Naive thymus-derived CD4-positive, alpha-beta T cell (primary cell): ENCODE measurements around the gene DNAJC30. TPM values are rescaled to one million over a fixed set of nuclear protein-coding genes. Genes with fewer than 3 reads are reported as not detected.

Source experiments
- ATAC-seq: fragments of 150-1000 bp; cut with Tn5 transposase; 2 replicates; pipeline ENCODE4 v1.10.0; 2021; ENCODE audit warnings: mild to moderate bottlenecking, moderate library complexity
- CTCF ChIA-PET: fragments of 350-600 bp; sonication (Branson Sonifier 250); formaldehyde crosslinking; loops from one replicate; lab custom pipeline; 2021; ENCODE audit warnings: antibody characterized with exemption; lab: Charles Lee
- POLR2A ChIA-PET: fragments of 350-600 bp; sonication (Branson Sonifier 250); formaldehyde crosslinking; loops from one replicate; lab custom pipeline; 2021; ENCODE audit warnings: antibody characterized with exemption, inconsistent platforms; lab: Charles Lee
- DNase-seq, 9 donors: peaks; one replicate each; pipeline versions ENCODE4 v3.0.0 to v3.0.0-alpha.2; 2020 to 2022; ENCODE audit warnings: mixed read lengths in 1 of 9
- H3K27ac ChIP-seq: one replicate; pipeline ENCODE4 v1.7.0; 2013; ENCODE audit warnings: mild to moderate bottlenecking, low read depth, low read length, moderate library complexity
- H3K27me3 ChIP-seq, 2 donors: one replicate each; pipeline ENCODE4 v1.7.0; 2013; ENCODE audit warnings: low read length in 2 of 2, mild to moderate bottlenecking in 2 of 2, moderate library complexity in 2 of 2; ENCODE audit not compliant: control insufficient read depth in 2 of 2, insufficient read depth in 2 of 2
- H3K36me3 ChIP-seq, 3 experiments: 1 replicate in 2 of 3; 2 replicates in 1 of 3; pipeline ENCODE4 v1.7.0; 2013; ENCODE audit warnings: low read length in 3 of 3, mild to moderate bottlenecking in 3 of 3, moderate library complexity in 1 of 3; ENCODE audit not compliant: insufficient read depth in 3 of 3, control insufficient read depth in 2 of 3
- H3K4me1 ChIP-seq, 2 donors: one replicate each; pipeline ENCODE4 v1.7.0; 2013; ENCODE audit warnings: low read length in 2 of 2, mild to moderate bottlenecking in 2 of 2, moderate library complexity in 1 of 2; ENCODE audit not compliant: control insufficient read depth in 2 of 2, insufficient read depth in 2 of 2
- H3K4me3 ChIP-seq: 2 replicates; pipeline ENCODE4 v1.7.0; 2013; ENCODE audit warnings: mild to moderate bottlenecking, low read length
- H3K9me3 ChIP-seq, 3 experiments: 1 replicate in 2 of 3; 2 replicates in 1 of 3; pipeline ENCODE4 v1.7.0; 2013; ENCODE audit warnings: low read length in 3 of 3; ENCODE audit not compliant: control insufficient read depth in 2 of 3
- H3K27ac Mint-ChIP-seq, 9 donors: one replicate each; pipeline ENCODE4 v1.8.0; 2020 to 2022; ENCODE audit warnings: mixed read lengths in 9 of 9, mild to moderate bottlenecking in 8 of 9, moderate library complexity in 5 of 9, inconsistent platforms in 2 of 9
- H3K27me3 Mint-ChIP-seq, 5 donors: one replicate each; pipeline ENCODE4 v1.8.0; 2021 to 2022; ENCODE audit warnings: mixed read lengths in 5 of 5, mild to moderate bottlenecking in 1 of 5
- H3K36me3 Mint-ChIP-seq, 5 donors: one replicate each; pipeline ENCODE4 v1.8.0; 2020 to 2022; ENCODE audit warnings: mixed read lengths in 5 of 5, mild to moderate bottlenecking in 3 of 5, inconsistent platforms in 1 of 5
- H3K4me1 Mint-ChIP-seq, 7 donors: one replicate each; pipeline ENCODE4 v1.8.0; 2020 to 2022; ENCODE audit warnings: mixed read lengths in 7 of 7, mild to moderate bottlenecking in 3 of 7, inconsistent platforms in 1 of 7
- H3K4me3 Mint-ChIP-seq, 10 donors: one replicate each; pipeline ENCODE4 v1.8.0; 2020 to 2022; ENCODE audit warnings: mild to moderate bottlenecking in 10 of 10, mixed read lengths in 10 of 10, moderate library complexity in 6 of 10, inconsistent platforms in 2 of 10
- H3K9me3 Mint-ChIP-seq, 11 donors: one replicate each; pipeline ENCODE4 v1.8.0; 2020 to 2022; ENCODE audit warnings: mixed read lengths in 11 of 11, mild to moderate bottlenecking in 4 of 11, inconsistent platforms in 1 of 11, moderate library complexity in 1 of 11
- intact Hi-C, 2 donors: fragments of 100-400 bp; cut with micrococcal nuclease; formaldehyde crosslinking; loops; one replicate each; pipeline ENCODE4 v1.15.1; 2023
- polyA plus RNA-seq, 2 donors: library from polyadenylated mRNA; unstranded; fragments of 300-500 nt; fragmentation: Illumina TruSeq; gene quantifications; one replicate each; pipeline ENCODE4 v1.2.3, GENCODE V29; 2021
- total RNA-seq, 6 experiments: library from RNA in 5 of 6; stranded (reverse) in 5 of 6; gene quantifications; 1 replicate in 5 of 6; 2 replicates in 1 of 6; pipeline ENCODE4 v1.2.3 and lab custom pipeline; 2021 to 2026

Gene DNAJC30
- total and polyA plus RNA-seq, 7 experiments from 2014 or later, result 9.5 to 22.4 (median 12.9) TPM

DNA sequence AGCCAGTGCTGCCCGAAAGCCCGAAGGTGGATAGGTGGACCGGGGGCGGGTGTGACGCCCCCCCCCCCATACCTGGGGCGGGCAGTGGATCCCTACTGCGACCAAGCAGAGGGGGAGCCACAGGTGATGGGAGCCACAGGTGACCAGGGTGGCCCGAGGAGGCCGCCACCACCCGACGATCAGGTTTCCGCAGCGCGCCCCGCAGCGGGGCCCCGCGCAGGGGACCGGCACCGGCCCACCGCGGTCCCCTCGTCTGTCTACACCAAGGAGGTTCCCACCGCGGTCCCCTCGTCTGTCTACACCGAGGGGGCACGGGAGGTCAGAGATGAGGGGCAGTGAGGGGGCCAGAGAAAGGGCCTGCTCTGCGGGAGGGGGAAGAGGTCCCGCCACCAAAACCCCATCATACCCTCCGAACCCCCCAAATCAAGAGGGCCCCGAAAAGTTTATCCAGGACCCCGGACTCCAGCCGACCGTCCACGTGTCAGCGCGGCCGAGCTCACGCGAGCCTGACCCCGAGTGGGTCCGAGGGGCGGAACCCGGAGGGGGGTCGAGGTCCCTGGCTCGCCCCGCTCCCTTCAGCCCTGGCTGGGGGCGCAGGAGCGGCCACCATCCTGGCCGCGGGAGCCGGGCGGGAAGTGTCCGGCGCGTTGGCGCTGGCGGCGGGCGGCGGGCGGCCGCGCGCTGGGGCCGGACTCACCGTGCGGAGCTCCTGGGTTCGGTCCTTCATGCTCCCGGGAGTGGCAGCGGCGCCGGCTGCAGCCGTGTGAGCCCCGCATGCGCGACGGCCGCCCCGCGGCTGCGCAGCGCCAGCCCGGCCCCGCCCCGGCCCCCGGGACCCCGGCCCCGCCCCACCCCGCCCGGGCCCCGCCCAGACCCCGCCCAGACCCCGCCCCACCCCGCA, 35.9 kb upstream of the DNAJC30 start, which contains the start of gene STX1A:
TSS of gene STX1A (minus strand) at position 765 of the 901 bp plus-strand sequence. CDS start at position 727, 38 bp downstream.
- no peaks in the 10 kb centered on the region for H3K9me3 ChIP-seq
- ATAC-seq (peak; percentile 87), DNase-seq (peak; percentile 57 to 83 (median 69))
- peak within 1 kb of the TSS; percentile 68 for H3K4me3 ChIP-seq
- H3K4me1 ChIP-seq, result peaks cover 16 to 22% of the 10 kb centered on the region in 2 donors
- peaks cover 8 to 32% (median 17%) of the 10 kb centered on the region in 7 donors for H3K4me1 Mint-ChIP-seq
- intact Hi-C loops, result loop anchor here (1.0 to 10.0 kb wide), 10 partner anchors 15 to 892 kb away; partner anchors contain the start of genes ABHD11 (in 2 of the 2), BUD23 (in 2 of the 2), DNAJC30 (in 2 of the 2) and VPS37D (in 2 of the 2)
- ChIA-PET CTCF (interaction anchor here (0.7 to 1.2 kb wide), 2 partner anchors 12 to 113 kb away, joined by 3 to 4 read pairs; no protein-coding TSS in a partner anchor), POLR2A (interaction anchor here (1.2 to 1.9 kb wide), 2 partner anchors 16 to 19 kb away, joined by 4 to 5 read pairs; partner anchors contain the start of gene ABHD11)
- H3K27me3 ChIP-seq, result no peaks in the 10 kb centered on the region
- H3K36me3 Mint-ChIP-seq, result peaks cover 0 to 1% (median 0%) of the 10 kb centered on the region in 5 donors
- peaks cover 0 to 24% (median 5%) of the 10 kb centered on the region in 5 donors for H3K27me3 Mint-ChIP-seq
- peaks cover 0 to 2% (median 0%) of the 10 kb centered on the region in 11 donors for H3K9me3 Mint-ChIP-seq
- H3K36me3 ChIP-seq, result no peaks in the 10 kb centered on the region
- H3K27ac ChIP-seq, result peak within 1 kb of the TSS; percentile 71
- H3K27ac Mint-ChIP-seq, result peak within 1 kb of the TSS in 8 of 9 donors; percentile 14 to 87 (median 81)
- peak within 1 kb of the TSS; percentile 72 to 92 (median 84) for H3K4me3 Mint-ChIP-seq

DNA sequence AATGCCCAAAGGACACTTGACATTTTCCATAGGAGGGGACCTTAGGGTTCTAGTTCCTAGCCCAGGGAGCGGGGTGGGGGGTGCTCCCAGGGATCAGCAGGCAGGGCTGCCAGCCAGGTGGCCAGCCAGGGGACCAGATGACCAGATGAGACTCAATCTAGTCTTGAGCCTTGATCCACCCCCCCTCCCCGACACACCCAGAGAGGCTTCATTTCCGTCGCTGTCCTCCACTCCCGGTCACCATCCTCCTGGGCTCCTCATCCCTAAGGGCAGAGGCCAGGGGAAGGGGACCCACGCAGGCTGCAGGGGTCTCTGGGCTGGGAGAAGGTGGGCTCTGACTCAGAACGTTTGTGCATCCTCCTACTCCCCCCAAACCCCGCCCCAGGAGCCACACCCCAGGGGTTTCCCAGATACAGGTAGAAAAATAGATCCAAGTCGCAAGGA, 35.2 kb upstream of the DNAJC30 start:
- H3K27ac ChIP-seq, result no peak overlapping the region
- ATAC-seq (no peak), DNase-seq (no peak)
- H3K4me1 Mint-ChIP-seq, result peaks cover 8 to 32% (median 17%) of the 10 kb centered on the region in 7 donors
- H3K27me3 Mint-ChIP-seq, result peaks cover 0 to 24% (median 5%) of the 10 kb centered on the region in 5 donors
- peaks cover 0 to 2% (median 0%) of the 10 kb centered on the region in 11 donors for H3K9me3 Mint-ChIP-seq
- POLR2A ChIA-PET, result no interaction called here
- H3K4me1 ChIP-seq, result peaks cover 16 to 22% of the 10 kb centered on the region in 2 donors
- H3K4me3 ChIP-seq, result peak overlapping the region; percentile 68
- CTCF ChIA-PET, result no interaction called here
- intact Hi-C loops, result loop anchor here (1.0 to 10.0 kb wide), 6 partner anchors 14 to 891 kb away; partner anchors contain the start of genes BUD23 (in 1 of the 2), DNAJC30 (in 1 of the 2), FZD9 (in 1 of the 2) and MLXIPL (in 1 of the 2)
- peak overlapping the region; percentile 74 to 92 (median 82) for H3K4me3 Mint-ChIP-seq
- no peaks in the 10 kb centered on the region for H3K9me3 ChIP-seq
- H3K36me3 ChIP-seq, result no peaks in the 10 kb centered on the region
- H3K27ac Mint-ChIP-seq, result peak overlapping the region in 3 of 9 donors; percentile 35 to 88 (median 87)
- H3K36me3 Mint-ChIP-seq, result peaks cover 0 to 1% (median 0%) of the 10 kb centered on the region in 5 donors
- no peaks in the 10 kb centered on the region for H3K27me3 ChIP-seq

DNA sequence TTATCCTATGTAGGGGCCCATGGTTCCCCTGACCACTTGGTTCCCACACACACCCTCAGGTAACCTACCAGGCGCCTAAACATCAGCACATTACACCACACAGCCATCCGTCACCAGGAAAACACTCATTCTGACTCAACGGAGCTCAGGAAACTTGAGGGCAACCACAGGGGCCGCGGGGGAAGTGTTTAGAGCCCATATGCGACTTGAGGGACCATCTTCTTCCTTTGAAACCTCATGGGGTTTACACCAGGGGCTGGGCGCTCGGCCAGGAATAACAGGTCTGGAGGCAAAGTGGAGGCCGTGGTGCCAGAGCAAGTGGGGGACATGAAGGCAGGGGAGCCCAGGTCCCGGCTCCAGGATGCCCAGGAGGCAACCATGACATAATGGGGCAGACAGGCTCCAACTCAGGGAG, 34.7 kb upstream of the DNAJC30 start:
- DNase-seq, result peak in 7 of 9 donors; percentile 39 to 81 (median 44)
- H3K27ac Mint-ChIP-seq, result peak overlapping the region in 8 of 9 donors; percentile 19 to 88 (median 75)
- POLR2A ChIA-PET, result interaction anchor here (1.2 kb wide), 1 partner anchor 19 kb away, joined by 3 read pairs; no protein-coding TSS in a partner anchor
- intact Hi-C loops, result loop anchor here (1.0 to 10.0 kb wide), 6 partner anchors 14 to 891 kb away; partner anchors contain the start of genes BUD23 (in 1 of the 2), DNAJC30 (in 1 of the 2), FZD9 (in 1 of the 2) and MLXIPL (in 1 of the 2)
- peak overlapping the region; percentile 74 to 92 (median 82) for H3K4me3 Mint-ChIP-seq
- Histone ChIP-seq H3K4me3 (peak overlapping the region; percentile 68), H3K9me3 (no peaks in the 10 kb centered on the region), H3K4me1 (peaks cover 16 to 22% of the 10 kb centered on the region in 2 donors), H3K27ac (no peak overlapping the region), H3K36me3 (no peaks in the 10 kb centered on the region), H3K27me3 (no peaks in the 10 kb centered on the region)
- H3K4me1 Mint-ChIP-seq, result peaks cover 9 to 34% (median 17%) of the 10 kb centered on the region in 7 donors
- peak; percentile 77 for ATAC-seq
- H3K27me3 Mint-ChIP-seq, result peaks cover 0 to 24% (median 5%) of the 10 kb centered on the region in 5 donors
- CTCF ChIA-PET, result no interaction called here
- H3K36me3 Mint-ChIP-seq, result peaks cover 0 to 1% (median 0%) of the 10 kb centered on the region in 5 donors
- H3K9me3 Mint-ChIP-seq, result peaks cover 0 to 2% (median 0%) of the 10 kb centered on the region in 11 donors

DNA sequence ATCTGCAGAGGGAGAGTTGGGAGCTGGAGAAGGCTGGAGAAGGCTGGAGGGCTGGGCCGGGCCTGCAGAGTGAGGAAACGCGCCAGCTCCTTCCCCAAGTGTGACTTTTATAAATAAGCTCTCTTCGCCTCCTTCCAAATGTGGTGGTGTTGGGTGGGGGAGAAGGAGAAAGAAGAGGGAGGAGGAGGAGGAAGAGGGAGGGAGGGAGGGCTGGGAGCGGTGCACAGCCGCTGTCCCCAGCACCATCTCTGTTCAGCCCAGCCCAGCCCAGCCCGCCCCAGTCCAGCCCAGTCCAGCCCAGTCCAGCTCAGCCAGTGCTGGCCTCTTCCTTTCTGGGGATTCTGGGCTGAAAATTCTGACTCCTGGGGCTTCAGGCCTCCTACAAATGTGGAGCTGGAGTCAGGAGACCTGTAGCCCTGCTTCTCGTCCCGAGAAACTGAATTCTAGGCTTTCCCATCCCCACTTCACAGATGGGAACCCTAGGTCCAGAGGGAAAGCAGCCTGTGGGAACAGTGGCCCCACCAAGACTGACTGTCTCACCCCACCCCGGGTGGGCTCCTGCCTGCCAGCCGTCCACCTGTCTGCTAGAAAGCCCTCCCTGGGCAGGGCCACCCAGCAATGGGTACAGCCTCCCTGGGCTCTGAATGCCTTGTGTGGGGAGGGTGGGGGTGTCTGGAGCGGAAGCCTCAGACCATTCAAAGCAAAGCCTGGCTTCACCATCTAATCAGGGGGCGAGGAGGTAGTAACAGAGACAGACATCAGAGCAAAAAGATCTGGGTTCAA, 34.0 kb upstream of the DNAJC30 start:
- peak overlapping the region in 6 of 9 donors; percentile 19 to 88 (median 60) for H3K27ac Mint-ChIP-seq
- CTCF ChIA-PET, result interaction anchor here (0.6 to 1.2 kb wide), 3 partner anchors 13 to 110 kb away, joined by 3 to 4 read pairs (median 3); no protein-coding TSS in a partner anchor

DNA sequence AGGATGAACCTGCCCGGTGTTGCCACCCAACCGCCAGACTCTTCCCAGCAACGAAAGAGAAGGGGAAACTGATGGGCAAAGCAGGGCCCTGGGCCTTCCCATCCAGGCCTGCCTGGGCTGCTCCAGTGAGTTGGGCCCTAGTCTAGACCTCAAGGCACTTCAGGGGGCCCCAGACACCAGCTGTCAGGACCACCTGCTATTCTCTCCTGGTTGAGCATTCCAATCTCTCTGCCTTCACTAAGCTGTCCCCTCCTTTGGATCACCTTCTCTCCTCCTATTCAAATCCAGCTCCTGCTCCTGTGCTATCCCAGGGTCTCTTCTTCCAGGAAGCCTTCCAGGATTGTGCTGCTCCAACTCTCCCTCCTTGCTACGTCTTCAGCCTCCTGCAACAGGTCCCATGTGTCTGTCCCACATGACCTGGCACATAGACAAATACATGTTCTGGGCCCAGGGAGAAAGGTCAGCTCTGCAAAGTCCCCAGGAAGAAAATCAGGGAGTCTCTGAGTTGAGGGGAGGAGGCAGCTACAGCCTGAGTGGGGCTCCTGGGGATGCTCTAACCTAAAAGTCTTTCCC, 33.2 kb upstream of the DNAJC30 start:
- no peaks in the 10 kb centered on the region for H3K9me3 ChIP-seq
- Mint-ChIP-seq H3K27me3 (peaks cover 0 to 14% (median 5%) of the 10 kb centered on the region in 5 donors), H3K27ac (peak overlapping the region in 2 of 9 donors; percentile 4 to 42), H3K4me3 (no peak overlapping the region), H3K9me3 (peaks cover 0 to 2% (median 0%) of the 10 kb centered on the region in 11 donors), H3K4me1 (peaks cover 13 to 41% (median 20%) of the 10 kb centered on the region in 7 donors), H3K36me3 (peaks cover 0 to 1% (median 0%) of the 10 kb centered on the region in 5 donors)
- ChIA-PET POLR2A (no interaction called here), CTCF (interaction anchor here (0.8 to 1.2 kb wide), 2 partner anchors 12 to 109 kb away, joined by 3 to 4 read pairs; no protein-coding TSS in a partner anchor)
- H3K27ac ChIP-seq, result no peak overlapping the region
- intact Hi-C loops, result loop anchor here (5.0 to 10.0 kb wide), 3 partner anchors 94 to 889 kb away; partner anchors contain the start of genes FZD9 (in 1 of the 2), MLXIPL (in 1 of the 2) and TYW1B (in 1 of the 2)
- peaks cover 16 to 22% of the 10 kb centered on the region in 2 donors for H3K4me1 ChIP-seq
- no peak overlapping the region for H3K4me3 ChIP-seq
- no peaks in the 10 kb centered on the region for H3K36me3 ChIP-seq
- H3K27me3 ChIP-seq, result no peaks in the 10 kb centered on the region
- DNase-seq, result no peak
- ATAC-seq, result no peak

More for the DNA sequence above, 34.0 kb upstream of the DNAJC30 start:
- Histone ChIP-seq H3K9me3 (no peaks in the 10 kb centered on the region), H3K4me1 (peaks cover 16 to 22% of the 10 kb centered on the region in 2 donors), H3K4me3 (no peak overlapping the region), H3K27me3 (no peaks in the 10 kb centered on the region), H3K27ac (no peak overlapping the region), H3K36me3 (no peaks in the 10 kb centered on the region)
- Mint-ChIP-seq H3K9me3 (peaks cover 0 to 2% (median 0%) of the 10 kb centered on the region in 11 donors), H3K4me1 (peaks cover 13 to 41% (median 20%) of the 10 kb centered on the region in 7 donors), H3K27me3 (peaks cover 0 to 18% (median 5%) of the 10 kb centered on the region in 5 donors), H3K4me3 (peak overlapping the region in 9 of 10 donors; percentile 74 to 92 (median 83)), H3K36me3 (peaks cover 0 to 1% (median 0%) of the 10 kb centered on the region in 5 donors)
- no peak for DNase-seq
- ATAC-seq, result no peak
- POLR2A ChIA-PET, result interaction anchor here (1.2 kb wide), 1 partner anchor 20 kb away, joined by 3 read pairs; no protein-coding TSS in a partner anchor
- intact Hi-C loops, result loop anchor here (5.0 to 10.0 kb wide), 3 partner anchors 95 to 890 kb away; partner anchors contain the start of genes FZD9 (in 1 of the 2), MLXIPL (in 1 of the 2) and TYW1B (in 1 of the 2)
